A549 (cell line): ENCODE data around the gene HELZ2.

Experiments
- MAX ChIP-seq: IDR thresholded peaks from 2 replicates; pipeline ENCODE4 v1.6.1; 2012
- POLR2A ChIP-seq: IDR thresholded peaks from 2 replicates; pipeline ENCODE4 v1.6.1; 2012; ENCODE audit warnings: mild to moderate bottlenecking, low read length
- TF ChIP-seq, protein P1 (sequence below): fragments of >200 bp; sonication (Bioruptor Twin); formaldehyde crosslinking; IDR thresholded peaks from 3 replicates; pipeline ENCODE4 v1.5.1; 2016

- TF ChIP-seq POLR2A (no peak), MAX (no peak)
- TF ChIP-seq, protein P1, sequence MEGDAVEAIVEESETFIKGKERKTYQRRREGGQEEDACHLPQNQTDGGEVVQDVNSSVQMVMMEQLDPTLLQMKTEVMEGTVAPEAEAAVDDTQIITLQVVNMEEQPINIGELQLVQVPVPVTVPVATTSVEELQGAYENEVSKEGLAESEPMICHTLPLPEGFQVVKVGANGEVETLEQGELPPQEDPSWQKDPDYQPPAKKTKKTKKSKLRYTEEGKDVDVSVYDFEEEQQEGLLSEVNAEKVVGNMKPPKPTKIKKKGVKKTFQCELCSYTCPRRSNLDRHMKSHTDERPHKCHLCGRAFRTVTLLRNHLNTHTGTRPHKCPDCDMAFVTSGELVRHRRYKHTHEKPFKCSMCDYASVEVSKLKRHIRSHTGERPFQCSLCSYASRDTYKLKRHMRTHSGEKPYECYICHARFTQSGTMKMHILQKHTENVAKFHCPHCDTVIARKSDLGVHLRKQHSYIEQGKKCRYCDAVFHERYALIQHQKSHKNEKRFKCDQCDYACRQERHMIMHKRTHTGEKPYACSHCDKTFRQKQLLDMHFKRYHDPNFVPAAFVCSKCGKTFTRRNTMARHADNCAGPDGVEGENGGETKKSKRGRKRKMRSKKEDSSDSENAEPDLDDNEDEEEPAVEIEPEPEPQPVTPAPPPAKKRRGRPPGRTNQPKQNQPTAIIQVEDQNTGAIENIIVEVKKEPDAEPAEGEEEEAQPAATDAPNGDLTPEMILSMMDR = no peak
Measured at GRCh38 chr20:63549019-63549418, 25.0 kb downstream of the HELZ2 start.
